NCI-H2227 (cell line): Measurements from ENCODE around the gene DIO3.
"Not testable (repeated sequence)": the region's sequence is repeated elsewhere in the genome, so short reads cannot be mapped to it uniquely, and the experiment has no call there.

ENCODE experiments used
- DNase-seq: peaks from one replicate; lab custom pipeline; 2025; ENCODE audit not compliant: unreplicated experiment; lab: John Stamatoyannopoulos, UW

Gene DIO3

GRCh38 chr14:101540481-101541462 is 20.5 kb upstream of the DIO3 start:
- DNase-seq = no peak

- no peak for DNase-seq
Measured at GRCh38 chr14:101542391-101542790, 18.9 kb upstream of the DIO3 start.

- no peak for DNase-seq
Measured at GRCh38 chr14:101543814-101544213, 17.5 kb upstream of the DIO3 start.

- no peak for DNase-seq
Measured at GRCh38 chr14:101544550-101544949, 16.7 kb upstream of the DIO3 start.

GRCh38 chr14:101546706-101547105 is 14.6 kb upstream of the DIO3 start:
- no peak for DNase-seq

GRCh38 chr14:101547107-101547738 is 14.1 kb upstream of the DIO3 start:
- no peak for DNase-seq

- no peak for DNase-seq
Measured at GRCh38 chr14:101547961-101548669, 13.2 kb upstream of the DIO3 start.

GRCh38 chr14:101548710-101549109 is 12.6 kb upstream of the DIO3 start:
- DNase-seq = no peak

GRCh38 chr14:101549154-101549553 is 12.1 kb upstream of the DIO3 start:
- no peak for DNase-seq

- DNase-seq = not testable (repeated sequence)
Measured at GRCh38 chr14:101550202-101550912, 10.9 kb upstream of the DIO3 start.

GRCh38 chr14:101551729-101552595 is 9.3 kb upstream of the DIO3 start:
- DNase-seq = no peak

- no peak for DNase-seq
Measured at GRCh38 chr14:101552786-101553231, 8.5 kb upstream of the DIO3 start.

- no peak for DNase-seq
Measured at GRCh38 chr14:101553393-101553792, 7.9 kb upstream of the DIO3 start.

GRCh38 chr14:101553931-101554330 is 7.4 kb upstream of the DIO3 start:
- DNase-seq = no peak

GRCh38 chr14:101554991-101555668 is 6.2 kb upstream of the DIO3 start:
- no peak for DNase-seq

GRCh38 chr14:101555669-101556043 is 5.6 kb upstream of the DIO3 start:
- DNase-seq = not testable (repeated sequence)

- DNase-seq = no peak
Measured at GRCh38 chr14:101556131-101556530, 5.2 kb upstream of the DIO3 start.

- no peak for DNase-seq
Measured at GRCh38 chr14:101556566-101557320, 4.6 kb upstream of the DIO3 start.

GRCh38 chr14:101557321-101557695 is 4.0 kb upstream of the DIO3 start:
- no peak for DNase-seq
